HepG2 (cell line): ENCODE data around the gene MMP12.

Experiments used
- EP300 ChIP-seq, 3 experiments: sonication (generic) in 1 of 3; formaldehyde crosslinking in 1 of 3; IDR thresholded peaks; 2 replicates each; pipeline versions ENCODE4 v1.5.1 to v1.6.1; 2011 to 2020; ENCODE audit warnings: low read depth in 2 of 3, low read length in 2 of 3, borderline replicate concordance in 1 of 3, improper control_type of control experiment in 1 of 3, mild to moderate bottlenecking in 1 of 3, missing genetic modification reagents in 1 of 3, moderate library complexity in 1 of 3
- FOXJ3 ChIP-seq: sonication (generic); formaldehyde crosslinking; IDR thresholded peaks from 2 replicates; pipeline ENCODE4 v1.4.0; 2020; ENCODE audit warnings: missing genetic modification reagents, mild to moderate bottlenecking, borderline replicate concordance
- FOXM1 ChIP-seq: sonication (generic); formaldehyde crosslinking; IDR thresholded peaks from 2 replicates; pipeline ENCODE4 v1.5.0; 2020; ENCODE audit warnings: missing genetic modification reagents
- JDP2 ChIP-seq: sonication (generic); formaldehyde crosslinking; IDR thresholded peaks from 2 replicates; pipeline ENCODE4 v1.8.1; 2022; ENCODE audit warnings: missing genetic modification reagents, borderline replicate concordance
- POLR2AphosphoS5 ChIP-seq: IDR thresholded peaks from 2 replicates; pipeline ENCODE4 v1.6.1; 2012; ENCODE audit warnings: low read depth, low read length
- SMAD3 ChIP-seq: sonication (generic); formaldehyde crosslinking; IDR thresholded peaks from 2 replicates; pipeline ENCODE4 v1.4.0; 2020; ENCODE audit warnings: missing genetic modification reagents
- XRCC5 ChIP-seq: fragments of 200-400 bp; formaldehyde crosslinking; optimal IDR thresholded peaks from 2 replicates; pipeline ENCODE3; 2017; ENCODE audit warnings: mild to moderate bottlenecking, low read length
- ZBTB40 ChIP-seq, 2 experiments: fragments of 450-650 bp in 1 of 2; sonication (generic) in 1 of 2; formaldehyde crosslinking in 1 of 2; IDR thresholded peaks; 2 replicates each; pipeline versions ENCODE4 v1.6.1 to v1.8.0; 2016 to 2022; ENCODE audit warnings: antibody characterized with exemption in 1 of 2, mild to moderate bottlenecking in 1 of 2, missing genetic modification reagents in 1 of 2
- ZBTB43 ChIP-seq: sonication (generic); formaldehyde crosslinking; conservative IDR thresholded peaks from 2 replicates; pipeline ENCODE4 v1.4.0; 2020; ENCODE audit warnings: missing genetic modification reagents
- ZBTB44 ChIP-seq: sonication (generic); formaldehyde crosslinking; IDR thresholded peaks from 2 replicates; pipeline ENCODE4 v1.4.0; 2020; ENCODE audit warnings: missing genetic modification reagents
- ZNF563 ChIP-seq: sonication (generic); formaldehyde crosslinking; IDR thresholded peaks from 2 replicates; pipeline ENCODE4 v1.8.0; 2022; ENCODE audit warnings: mild to moderate bottlenecking, moderate library complexity, missing genetic modification reagents
- ZNF777 ChIP-seq: sonication (generic); formaldehyde crosslinking; IDR thresholded peaks from 2 replicates; pipeline ENCODE4 v1.4.0; 2020; ENCODE audit warnings: missing genetic modification reagents
- TF ChIP-seq, protein P1 (sequence below): sonication (generic); formaldehyde crosslinking; IDR thresholded peaks from 2 replicates; pipeline ENCODE4 v1.5.0; 2020; ENCODE audit warnings: mild to moderate bottlenecking, missing genetic modification reagents, moderate library complexity
- TF ChIP-seq, protein P2 (sequence below): sonication (generic); formaldehyde crosslinking; IDR thresholded peaks from 2 replicates; pipeline ENCODE4 v1.4.0; 2020; ENCODE audit warnings: missing genetic modification reagents

GRCh38 chr11:102850973-102851745, 23.6 kb downstream of the MMP12 start:
- TF ChIP-seq, protein P1, sequence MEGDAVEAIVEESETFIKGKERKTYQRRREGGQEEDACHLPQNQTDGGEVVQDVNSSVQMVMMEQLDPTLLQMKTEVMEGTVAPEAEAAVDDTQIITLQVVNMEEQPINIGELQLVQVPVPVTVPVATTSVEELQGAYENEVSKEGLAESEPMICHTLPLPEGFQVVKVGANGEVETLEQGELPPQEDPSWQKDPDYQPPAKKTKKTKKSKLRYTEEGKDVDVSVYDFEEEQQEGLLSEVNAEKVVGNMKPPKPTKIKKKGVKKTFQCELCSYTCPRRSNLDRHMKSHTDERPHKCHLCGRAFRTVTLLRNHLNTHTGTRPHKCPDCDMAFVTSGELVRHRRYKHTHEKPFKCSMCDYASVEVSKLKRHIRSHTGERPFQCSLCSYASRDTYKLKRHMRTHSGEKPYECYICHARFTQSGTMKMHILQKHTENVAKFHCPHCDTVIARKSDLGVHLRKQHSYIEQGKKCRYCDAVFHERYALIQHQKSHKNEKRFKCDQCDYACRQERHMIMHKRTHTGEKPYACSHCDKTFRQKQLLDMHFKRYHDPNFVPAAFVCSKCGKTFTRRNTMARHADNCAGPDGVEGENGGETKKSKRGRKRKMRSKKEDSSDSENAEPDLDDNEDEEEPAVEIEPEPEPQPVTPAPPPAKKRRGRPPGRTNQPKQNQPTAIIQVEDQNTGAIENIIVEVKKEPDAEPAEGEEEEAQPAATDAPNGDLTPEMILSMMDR (CRISPR knock-in tag) = no peak
- TF ChIP-seq JDP2 = no peak
- TF ChIP-seq ZNF563 (CRISPR knock-in tag) = no peak
- no peak for TF ChIP-seq XRCC5
- no peak for TF ChIP-seq POLR2AphosphoS5
- no peak for TF ChIP-seq ZBTB43 (CRISPR knock-in tag)
- TF ChIP-seq, protein P2, sequence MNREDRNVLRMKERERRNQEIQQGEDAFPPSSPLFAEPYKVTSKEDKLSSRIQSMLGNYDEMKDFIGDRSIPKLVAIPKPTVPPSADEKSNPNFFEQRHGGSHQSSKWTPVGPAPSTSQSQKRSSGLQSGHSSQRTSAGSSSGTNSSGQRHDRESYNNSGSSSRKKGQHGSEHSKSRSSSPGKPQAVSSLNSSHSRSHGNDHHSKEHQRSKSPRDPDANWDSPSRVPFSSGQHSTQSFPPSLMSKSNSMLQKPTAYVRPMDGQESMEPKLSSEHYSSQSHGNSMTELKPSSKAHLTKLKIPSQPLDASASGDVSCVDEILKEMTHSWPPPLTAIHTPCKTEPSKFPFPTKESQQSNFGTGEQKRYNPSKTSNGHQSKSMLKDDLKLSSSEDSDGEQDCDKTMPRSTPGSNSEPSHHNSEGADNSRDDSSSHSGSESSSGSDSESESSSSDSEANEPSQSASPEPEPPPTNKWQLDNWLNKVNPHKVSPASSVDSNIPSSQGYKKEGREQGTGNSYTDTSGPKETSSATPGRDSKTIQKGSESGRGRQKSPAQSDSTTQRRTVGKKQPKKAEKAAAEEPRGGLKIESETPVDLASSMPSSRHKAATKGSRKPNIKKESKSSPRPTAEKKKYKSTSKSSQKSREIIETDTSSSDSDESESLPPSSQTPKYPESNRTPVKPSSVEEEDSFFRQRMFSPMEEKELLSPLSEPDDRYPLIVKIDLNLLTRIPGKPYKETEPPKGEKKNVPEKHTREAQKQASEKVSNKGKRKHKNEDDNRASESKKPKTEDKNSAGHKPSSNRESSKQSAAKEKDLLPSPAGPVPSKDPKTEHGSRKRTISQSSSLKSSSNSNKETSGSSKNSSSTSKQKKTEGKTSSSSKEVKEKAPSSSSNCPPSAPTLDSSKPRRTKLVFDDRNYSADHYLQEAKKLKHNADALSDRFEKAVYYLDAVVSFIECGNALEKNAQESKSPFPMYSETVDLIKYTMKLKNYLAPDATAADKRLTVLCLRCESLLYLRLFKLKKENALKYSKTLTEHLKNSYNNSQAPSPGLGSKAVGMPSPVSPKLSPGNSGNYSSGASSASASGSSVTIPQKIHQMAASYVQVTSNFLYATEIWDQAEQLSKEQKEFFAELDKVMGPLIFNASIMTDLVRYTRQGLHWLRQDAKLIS (CRISPR knock-in tag) = no peak
- TF ChIP-seq SMAD3 (CRISPR knock-in tag) = no peak
- TF ChIP-seq ZBTB40 (IDR thresholded peaks at IDR 0.05) = no peak
- no peak for TF ChIP-seq ZBTB40 (CRISPR knock-in tag; IDR thresholded peaks at IDR 0.05)
- no peak for TF ChIP-seq ZNF777 (CRISPR knock-in tag)
- TF ChIP-seq FOXJ3 (CRISPR knock-in tag) = no peak
- TF ChIP-seq ZBTB44 (CRISPR knock-in tag) = no peak
- no peak for TF ChIP-seq FOXM1 (CRISPR knock-in tag)
- no peak for TF ChIP-seq EP300 (IDR thresholded peaks at IDR 0.05; ENCODE audit: low read depth in 2 of 2, low read length in 2 of 2)
- TF ChIP-seq EP300 (CRISPR knock-in tag; IDR thresholded peaks at IDR 0.05; ENCODE audit: borderline replicate concordance) = no peak
